Measurements from ENCODE around the gene SHROOM3.
"Not testable (repeated sequence)": the region's sequence is repeated elsewhere in the genome, so short reads cannot be mapped to it uniquely, and the experiment has no call there.

The SHROOM3 gene

DNA sequence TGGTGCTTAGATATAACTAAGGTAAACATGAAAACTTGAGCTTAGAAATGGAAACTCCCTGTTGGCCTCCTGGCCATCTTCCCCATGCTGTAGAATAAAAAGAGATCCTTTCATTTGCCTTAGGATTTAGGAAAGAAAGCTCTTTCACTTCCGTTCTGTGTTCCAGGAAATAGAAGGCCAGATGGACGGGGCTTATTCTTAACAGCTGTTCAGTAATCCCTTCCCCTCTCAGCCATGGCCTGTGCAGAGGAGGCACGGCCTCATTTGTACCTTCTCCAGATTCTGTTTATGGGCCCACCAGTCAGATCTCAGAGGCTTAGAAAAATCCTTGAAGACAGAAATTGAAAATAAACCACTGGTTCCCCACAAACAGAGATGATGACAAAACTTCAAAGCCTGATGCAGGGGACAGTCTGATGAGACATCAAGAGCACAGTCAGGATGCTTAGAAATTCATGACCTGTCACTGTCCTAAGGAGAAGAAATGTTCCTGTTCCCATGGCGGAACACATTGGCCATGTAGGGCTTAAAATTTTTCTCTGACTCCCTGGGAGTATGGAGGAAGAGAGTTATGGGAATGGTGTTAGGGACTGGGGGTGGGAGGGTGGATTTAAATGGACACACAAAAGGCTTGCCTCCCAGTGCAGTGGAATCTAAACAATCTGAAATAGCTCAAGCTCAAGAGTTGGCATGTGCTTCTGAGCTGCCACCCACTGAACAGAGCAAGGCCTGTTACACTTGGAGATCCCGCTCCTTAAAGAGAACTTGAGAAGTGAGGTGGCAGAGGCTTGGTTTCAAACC, 274.1 kb downstream of the SHROOM3 start:
- DNase-seq (ENCODE audit: extremely low read depth in 1 of 2, low read depth in 1 of 2) = no peak

DNA sequence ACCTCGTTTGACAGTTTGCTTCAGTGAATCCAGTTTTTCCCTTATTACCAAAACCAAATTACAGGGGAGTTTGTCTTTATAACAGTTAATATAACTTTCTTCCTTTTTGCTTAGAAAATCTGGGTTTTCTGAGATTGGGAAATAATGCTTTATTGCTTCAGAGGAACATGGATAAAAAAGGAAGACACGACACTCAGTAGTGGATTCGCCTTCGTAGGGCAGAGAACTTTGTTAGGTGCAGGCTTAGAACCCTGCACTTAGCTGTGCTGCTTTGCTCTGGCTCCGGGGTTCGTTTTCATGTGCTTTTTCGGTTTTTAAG, 274.7 kb downstream of the SHROOM3 start:
- DNase-seq (ENCODE audit: extremely low read depth in 1 of 2, low read depth in 1 of 2) = no peak

GRCh38 chr4:76712564-76712963, 277.5 kb downstream of the SHROOM3 start:
- no peak for DNase-seq (ENCODE audit: extremely low read depth in 1 of 2, low read depth in 1 of 2)

DNA sequence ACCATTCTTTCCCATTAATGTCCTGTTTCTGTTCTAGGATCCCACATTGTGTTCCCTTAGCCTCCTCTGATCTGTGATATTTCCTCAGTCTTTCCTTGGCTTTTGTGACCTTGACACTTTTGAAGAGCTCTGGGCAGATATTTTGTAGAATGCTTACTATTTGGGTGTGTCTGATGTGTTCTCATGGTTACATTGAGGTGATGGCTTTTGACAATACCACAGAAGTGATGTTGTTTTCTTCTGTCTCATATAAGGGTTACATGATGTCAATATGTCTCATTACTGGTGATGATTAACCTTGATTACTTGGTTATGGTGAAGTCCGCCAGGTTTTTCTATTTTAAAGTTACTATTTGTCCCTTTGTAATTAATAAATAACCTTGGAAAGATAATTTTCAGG, 279.2 kb downstream of the SHROOM3 start:
- no peak for DNase-seq (ENCODE audit: extremely low read depth in 1 of 2, low read depth in 1 of 2)

DNA sequence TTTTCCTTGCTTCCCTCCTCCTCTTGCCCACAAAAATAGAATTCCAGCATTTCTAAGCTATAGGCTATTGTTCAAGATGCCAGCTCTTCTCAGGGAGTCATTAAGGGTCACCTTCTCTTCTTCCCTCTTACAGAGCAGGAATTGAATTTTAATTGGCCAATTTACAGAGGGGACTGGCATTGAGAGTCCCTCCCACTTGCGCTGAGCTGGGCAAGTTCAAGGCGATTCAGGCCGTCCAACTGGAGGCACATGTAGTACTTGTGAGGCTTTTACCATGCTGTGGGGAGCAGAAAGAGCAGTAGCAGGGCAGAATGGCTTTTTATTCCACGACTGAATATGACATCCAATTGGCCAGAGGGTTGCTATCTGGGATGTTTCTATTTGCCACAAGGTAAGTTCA, 281.0 kb downstream of the SHROOM3 start:
- DNase-seq (ENCODE audit: extremely low read depth in 1 of 2, low read depth in 1 of 2) = no peak

GRCh38 chr4:76716658-76717057, 281.6 kb downstream of the SHROOM3 start:
- no peak for DNase-seq (ENCODE audit: extremely low read depth in 1 of 2, low read depth in 1 of 2)

DNA sequence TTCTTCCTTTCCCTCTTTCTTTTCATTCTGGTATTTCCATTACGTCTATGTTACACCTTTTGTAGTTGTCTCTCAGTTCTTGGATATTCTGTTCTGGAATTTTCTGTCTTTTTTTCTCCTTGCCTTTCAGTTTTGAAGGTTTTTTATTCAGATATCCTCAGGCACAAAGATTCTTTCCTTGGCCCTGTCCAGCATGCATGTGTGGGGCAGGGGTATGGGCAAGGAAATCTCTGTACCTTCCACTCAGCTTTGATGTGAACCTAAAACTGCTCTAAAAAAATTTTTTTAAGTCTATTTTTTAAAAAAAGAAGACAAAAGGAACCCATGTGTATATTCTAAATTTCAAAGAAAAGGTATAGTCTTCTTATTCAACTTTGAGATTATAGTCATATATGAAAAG, 282.4 kb downstream of the SHROOM3 start:
- no peak for DNase-seq (ENCODE audit: extremely low read depth in 1 of 2, low read depth in 1 of 2)

DNA sequence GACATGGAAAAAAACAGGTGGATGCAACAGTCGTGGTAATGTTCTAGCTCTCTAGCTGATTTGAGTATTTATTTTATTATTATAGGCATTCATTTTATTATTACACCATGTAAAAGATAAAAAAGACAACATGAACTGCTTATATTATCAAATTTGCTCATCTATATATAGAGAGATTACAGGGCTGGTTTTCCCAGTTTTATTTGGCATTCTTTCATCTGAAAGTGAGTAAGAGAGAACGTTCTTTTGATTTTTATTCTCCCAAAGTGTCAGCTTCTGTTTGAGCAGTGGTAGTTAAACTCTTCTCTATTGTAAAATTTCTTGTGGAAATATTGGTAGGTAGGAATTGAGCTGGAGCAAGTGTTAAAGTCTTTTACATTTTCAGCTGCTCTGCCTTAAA, 283.0 kb downstream of the SHROOM3 start:
- no peak for DNase-seq (ENCODE audit: extremely low read depth in 1 of 2, low read depth in 1 of 2)

- DNase-seq (ENCODE audit: extremely low read depth in 1 of 2, low read depth in 1 of 2) = no peak
These were observed 283.8 kb downstream of the SHROOM3 start for GRCh38 chr4:76718831-76719230.

DNA sequence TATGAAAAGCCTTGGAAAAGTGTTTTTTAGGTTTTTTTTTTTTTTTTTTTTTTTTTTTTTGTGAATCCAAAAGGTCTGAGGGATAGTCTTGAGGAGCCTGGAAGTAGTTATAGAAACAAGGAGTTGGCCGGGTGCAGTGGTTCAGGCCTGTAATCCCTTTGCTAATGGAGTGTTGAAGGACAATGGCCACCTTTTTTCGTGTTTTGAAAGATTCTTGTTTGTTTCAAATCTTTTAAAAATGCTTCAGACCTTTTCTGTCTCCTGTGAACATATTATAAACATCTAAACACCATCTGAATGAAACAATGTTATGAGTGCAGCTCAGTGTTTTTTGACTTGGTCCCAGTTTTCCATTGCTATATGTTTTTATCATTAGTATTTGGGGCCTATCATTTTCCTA, 285.1 kb downstream of the SHROOM3 start:
- DNase-seq (ENCODE audit: extremely low read depth in 1 of 2, low read depth in 1 of 2) = no peak

- DNase-seq (ENCODE audit: extremely low read depth in 1 of 2, low read depth in 1 of 2) = not testable (repeated sequence)
These were observed 287.1 kb downstream of the SHROOM3 start for GRCh38 chr4:76722146-76722545.

GRCh38 chr4:76722838-76723237, 287.8 kb downstream of the SHROOM3 start:
- no peak for DNase-seq (ENCODE audit: extremely low read depth in 1 of 2, low read depth in 1 of 2)

- DNase-seq (ENCODE audit: extremely low read depth in 1 of 2, low read depth in 1 of 2) = no peak
These were observed 288.3 kb downstream of the SHROOM3 start for GRCh38 chr4:76723373-76723772.

DNA sequence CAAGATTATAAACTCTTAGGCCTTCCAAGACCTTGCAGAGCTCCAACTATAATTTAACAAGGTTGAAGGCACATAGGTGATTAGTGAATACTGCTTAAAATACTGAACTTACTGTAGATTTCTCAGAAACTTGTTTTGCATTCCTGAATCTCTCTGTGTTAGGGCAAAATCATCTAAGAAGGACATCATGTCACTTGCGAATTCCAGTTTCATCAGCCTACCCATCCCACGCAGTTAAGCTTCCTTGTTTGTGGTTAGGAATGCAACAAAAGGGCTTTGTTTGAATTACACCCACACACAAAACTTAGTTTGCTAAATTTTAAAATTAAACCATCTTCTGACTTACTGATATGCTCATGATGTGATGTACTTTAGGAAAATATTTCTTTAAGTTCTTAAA, 288.9 kb downstream of the SHROOM3 start:
- no peak for DNase-seq (ENCODE audit: extremely low read depth in 1 of 2, low read depth in 1 of 2)

DNA sequence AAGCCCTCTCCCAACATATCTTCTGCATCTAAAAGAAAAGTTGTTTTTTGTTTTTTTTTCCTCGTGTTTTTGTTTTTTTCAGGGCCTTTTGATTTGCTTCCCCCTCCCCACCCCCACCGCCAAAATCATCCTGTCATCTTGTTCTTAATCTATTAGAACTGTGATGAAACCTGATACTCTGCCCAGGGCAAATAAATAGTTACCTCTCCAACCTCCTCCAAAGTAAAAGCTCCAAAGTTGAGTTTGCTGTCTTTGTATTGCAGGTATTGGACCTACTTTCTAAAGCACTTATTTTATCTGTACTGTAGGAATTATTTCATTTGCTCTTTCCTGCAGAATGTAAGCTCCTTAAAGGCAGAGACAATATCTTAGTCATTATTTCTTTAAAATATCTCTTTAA, 290.0 kb downstream of the SHROOM3 start:
- DNase-seq (ENCODE audit: extremely low read depth in 1 of 2, low read depth in 1 of 2) = no peak

DNA sequence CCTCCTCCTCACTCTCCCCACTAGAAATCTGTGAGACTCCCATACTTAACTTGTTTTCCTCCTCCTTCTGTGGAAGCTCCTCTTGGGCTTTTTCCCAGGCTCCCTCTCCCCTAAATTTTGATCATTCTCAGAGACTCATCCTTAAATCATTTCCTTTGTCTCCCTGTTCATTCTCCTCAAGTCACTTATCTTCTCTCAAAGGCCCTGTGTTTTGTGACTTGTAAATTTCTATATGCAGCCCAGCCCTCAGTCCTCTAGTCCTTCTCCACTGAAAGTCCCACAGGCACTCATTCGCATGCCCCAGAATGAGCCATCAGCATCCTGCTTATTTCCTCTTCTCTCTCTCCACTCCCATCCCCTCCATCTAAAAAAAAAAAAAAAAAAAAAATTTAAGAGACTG, 291.1 kb downstream of the SHROOM3 start:
- no peak for DNase-seq (ENCODE audit: extremely low read depth in 1 of 2, low read depth in 1 of 2)

DNA sequence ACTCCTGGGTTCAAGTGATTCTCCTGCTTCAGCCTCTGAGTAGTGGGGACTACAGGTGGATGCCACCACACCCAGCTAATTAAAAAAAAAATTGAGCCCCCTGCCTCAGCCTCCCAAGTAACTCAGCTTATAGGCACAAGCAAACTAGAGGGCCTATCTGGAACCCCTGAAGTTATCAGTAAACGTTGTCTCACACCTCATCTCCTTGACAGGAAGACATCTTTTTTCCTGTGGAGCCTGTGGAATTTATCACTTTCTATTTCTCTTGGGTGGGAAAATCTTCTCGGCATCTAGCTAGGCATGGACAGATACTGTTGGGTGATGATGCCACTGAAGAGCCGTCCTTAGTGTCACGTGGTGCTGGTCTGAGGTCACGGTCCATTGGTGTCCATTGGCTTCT, 291.6 kb downstream of the SHROOM3 start:
- no peak for DNase-seq (ENCODE audit: extremely low read depth in 1 of 2, low read depth in 1 of 2)

DNA sequence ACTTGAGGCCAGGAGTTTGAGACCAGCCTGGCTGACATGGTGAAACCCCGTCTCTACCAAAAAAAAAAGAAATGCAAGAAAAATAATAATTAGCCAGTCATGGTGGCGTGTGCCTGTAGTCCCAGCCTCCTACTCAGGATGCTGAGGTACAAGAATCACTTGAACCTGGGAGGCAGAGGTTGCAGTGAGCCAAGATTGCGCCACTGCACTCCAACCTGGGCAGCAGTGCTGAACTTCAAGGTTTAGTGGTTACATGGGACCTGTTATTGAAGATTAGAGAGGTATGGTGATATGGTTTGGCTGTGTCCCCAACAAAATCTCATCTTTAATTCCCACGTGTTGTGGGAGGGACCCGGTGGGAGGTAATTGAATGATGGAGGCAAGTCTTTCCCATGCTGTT, 292.9 kb downstream of the SHROOM3 start:
- not testable (repeated sequence) for DNase-seq (ENCODE audit: extremely low read depth in 1 of 2, low read depth in 1 of 2)

- DNase-seq (ENCODE audit: extremely low read depth in 1 of 2, low read depth in 1 of 2) = no peak
These were observed 294.4 kb downstream of the SHROOM3 start for GRCh38 chr4:76729460-76729859.

GRCh38 chr4:76729980-76730379, 295.0 kb downstream of the SHROOM3 start:
- DNase-seq (ENCODE audit: extremely low read depth in 1 of 2, low read depth in 1 of 2) = no peak

- DNase-seq (ENCODE audit: extremely low read depth in 1 of 2, low read depth in 1 of 2) = no peak
These were observed 297.2 kb downstream of the SHROOM3 start for GRCh38 chr4:76732246-76732645.

DNA sequence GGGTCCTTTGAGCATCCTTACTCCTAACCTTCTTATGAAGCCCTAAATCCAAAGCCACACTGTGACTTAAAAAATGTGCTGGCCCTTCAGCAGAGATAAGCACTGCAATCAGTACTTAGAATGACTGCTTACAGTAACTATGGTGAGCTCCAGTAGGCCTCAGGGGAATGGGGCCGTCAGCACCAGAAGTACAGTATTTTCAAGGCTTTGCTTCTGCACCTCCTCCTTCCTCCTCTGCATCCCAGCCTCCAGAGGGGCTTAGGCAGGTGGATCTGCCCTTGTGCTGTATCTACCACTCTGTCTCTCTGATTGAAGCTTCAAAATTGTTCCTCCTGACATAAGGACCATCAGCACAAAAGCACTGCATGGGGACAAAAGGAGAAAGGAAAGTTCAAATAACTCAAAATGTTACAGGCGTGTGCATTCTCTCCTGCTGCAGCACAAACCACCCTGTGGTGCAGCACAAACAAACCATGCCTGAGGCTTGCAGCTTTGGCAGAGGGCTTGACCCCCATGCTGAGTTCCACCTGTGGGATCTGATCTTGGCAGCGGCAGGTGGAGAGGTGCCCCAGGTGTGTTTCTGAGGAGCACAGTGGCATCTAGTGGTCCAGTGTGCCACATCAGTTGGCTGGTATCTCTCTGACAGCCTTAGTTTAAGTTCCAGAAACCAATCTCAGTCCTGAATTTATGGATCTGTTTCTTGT, 298.2 kb downstream of the SHROOM3 start:
- no peak for DNase-seq (ENCODE audit: extremely low read depth in 1 of 2, low read depth in 1 of 2)

DNA sequence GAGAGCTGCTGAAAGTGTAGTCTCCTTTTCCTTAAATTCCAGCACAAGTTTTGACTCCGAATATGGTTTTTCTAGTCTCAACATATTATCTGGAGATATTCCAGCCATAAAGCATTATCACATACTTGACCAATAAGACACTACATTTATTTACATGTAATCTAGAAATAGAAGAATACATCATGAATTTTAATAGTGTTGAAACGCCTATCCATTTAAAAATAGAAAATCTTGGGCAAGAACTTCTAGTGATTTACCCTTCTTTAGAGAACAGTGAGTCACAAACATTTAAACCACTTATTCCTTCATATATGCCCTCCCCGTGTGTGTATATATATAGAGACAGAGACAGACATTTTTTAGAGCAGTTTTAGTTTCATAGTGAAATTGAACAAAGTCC, 301.4 kb downstream of the SHROOM3 start:
- no peak for DNase-seq (ENCODE audit: extremely low read depth in 1 of 2, low read depth in 1 of 2)

All from stimulated activated CD8-positive, alpha-beta memory T cell treated with anti-CD3 and anti-CD28 coated beads, Interleukin-7, amount 100 ng/mL, for 48 hours (primary cell).